ENCODE data around the gene RFX2.

GRCh38 chr19:6101291-6101825, 8.9 kb downstream of the RFX2 start:
- TF ChIP-seq, protein P1, sequence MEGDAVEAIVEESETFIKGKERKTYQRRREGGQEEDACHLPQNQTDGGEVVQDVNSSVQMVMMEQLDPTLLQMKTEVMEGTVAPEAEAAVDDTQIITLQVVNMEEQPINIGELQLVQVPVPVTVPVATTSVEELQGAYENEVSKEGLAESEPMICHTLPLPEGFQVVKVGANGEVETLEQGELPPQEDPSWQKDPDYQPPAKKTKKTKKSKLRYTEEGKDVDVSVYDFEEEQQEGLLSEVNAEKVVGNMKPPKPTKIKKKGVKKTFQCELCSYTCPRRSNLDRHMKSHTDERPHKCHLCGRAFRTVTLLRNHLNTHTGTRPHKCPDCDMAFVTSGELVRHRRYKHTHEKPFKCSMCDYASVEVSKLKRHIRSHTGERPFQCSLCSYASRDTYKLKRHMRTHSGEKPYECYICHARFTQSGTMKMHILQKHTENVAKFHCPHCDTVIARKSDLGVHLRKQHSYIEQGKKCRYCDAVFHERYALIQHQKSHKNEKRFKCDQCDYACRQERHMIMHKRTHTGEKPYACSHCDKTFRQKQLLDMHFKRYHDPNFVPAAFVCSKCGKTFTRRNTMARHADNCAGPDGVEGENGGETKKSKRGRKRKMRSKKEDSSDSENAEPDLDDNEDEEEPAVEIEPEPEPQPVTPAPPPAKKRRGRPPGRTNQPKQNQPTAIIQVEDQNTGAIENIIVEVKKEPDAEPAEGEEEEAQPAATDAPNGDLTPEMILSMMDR (IDR thresholded peaks at IDR 0.05): no peak
- no peak for TF ChIP-seq EZH2 (IDR thresholded peaks at IDR 0.05)
